HepG2 (cell line): ENCODE data around the gene DGAT2L6. TPM values are rescaled to one million over a fixed set of nuclear protein-coding genes. Genes with fewer than 3 reads are reported as not detected.
A peak's percentile ranks its signal among the peaks of the same experiment; 100 is the strongest.

Source experiments
- BORCS8-MEF2B ChIP-seq: sonication (generic); formaldehyde crosslinking; IDR thresholded peaks from 2 replicates; pipeline ENCODE4 v1.8.0; 2022; ENCODE audit warnings: mild to moderate bottlenecking, missing genetic modification reagents
- DRAP1 ChIP-seq: IDR thresholded peaks from 2 replicates; pipeline ENCODE4 v1.6.1; 2016; ENCODE audit warnings: missing genetic modification reagents, missing compliant biosample characterization
- GLI4 ChIP-seq: sonication (generic); formaldehyde crosslinking; IDR thresholded peaks from 2 replicates; pipeline ENCODE4 v1.5.1; 2020; ENCODE audit warnings: missing genetic modification reagents, mild to moderate bottlenecking, moderate library complexity, borderline replicate concordance
- HNRNPH1 ChIP-seq: fragments of 200-400 bp; formaldehyde crosslinking; optimal IDR thresholded peaks from 2 replicates; pipeline ENCODE3; 2017; ENCODE audit warnings: mild to moderate bottlenecking, low read depth, low read length
- MLLT10 ChIP-seq: sonication (generic); formaldehyde crosslinking; IDR thresholded peaks from 2 replicates; pipeline ENCODE4 v1.4.0; 2020; ENCODE audit warnings: missing genetic modification reagents
- NAIF1 ChIP-seq: sonication (generic); formaldehyde crosslinking; IDR thresholded peaks from 2 replicates; pipeline ENCODE4 v1.5.0; 2020; ENCODE audit warnings: mild to moderate bottlenecking, missing genetic modification reagents, borderline replicate concordance
- NFRKB ChIP-seq: fragments of 450-650 bp; IDR thresholded peaks from 2 replicates; pipeline ENCODE4 v1.6.1; 2017
- RFX1 ChIP-seq: fragments of 450-650 bp; IDR thresholded peaks from 2 replicates; pipeline ENCODE4 v1.6.1; 2017
- SNAPC5 ChIP-seq: sonication (generic); formaldehyde crosslinking; IDR thresholded peaks from 2 replicates; pipeline ENCODE4 v1.8.1; 2023; ENCODE audit warnings: mild to moderate bottlenecking, missing genetic modification reagents, borderline replicate concordance
- TAF15 ChIP-seq: fragments of 200-400 bp; formaldehyde crosslinking; IDR thresholded peaks from one replicate; pipeline ENCODE4 v1.6.1; 2018; ENCODE audit warnings: mild to moderate bottlenecking, low read depth, low read length; ENCODE audit not compliant: poor library complexity, severe bottlenecking
- XRCC5 ChIP-seq: fragments of 200-400 bp; formaldehyde crosslinking; optimal IDR thresholded peaks from 2 replicates; pipeline ENCODE3; 2017; ENCODE audit warnings: mild to moderate bottlenecking, low read length
- YEATS2 ChIP-seq: sonication (generic); formaldehyde crosslinking; IDR thresholded peaks from 2 replicates; pipeline ENCODE4 v1.4.0; 2020; ENCODE audit warnings: missing genetic modification reagents, borderline replicate concordance
- ZBTB20 ChIP-seq: sonication (generic); formaldehyde crosslinking; IDR thresholded peaks from 2 replicates; pipeline ENCODE4 v1.8.1; 2023; ENCODE audit warnings: missing genetic modification reagents, low read depth, mild to moderate bottlenecking, borderline replicate concordance
- ZBTB25 ChIP-seq: IDR thresholded peaks from 2 replicates; pipeline ENCODE4 v1.6.1; 2018; ENCODE audit warnings: missing genetic modification reagents
- ZBTB38 ChIP-seq: sonication (generic); formaldehyde crosslinking; IDR thresholded peaks from 2 replicates; pipeline ENCODE4 v1.5.1; 2020; ENCODE audit warnings: mild to moderate bottlenecking, missing genetic modification reagents
- ZC3H4 ChIP-seq: sonication (generic); formaldehyde crosslinking; IDR thresholded peaks from 2 replicates; pipeline ENCODE4 v1.4.0; 2020; ENCODE audit warnings: missing genetic modification reagents, borderline replicate concordance
- ZFYVE20 ChIP-seq: sonication (generic); formaldehyde crosslinking; IDR thresholded peaks from 2 replicates; pipeline ENCODE4 v1.8.0; 2023; ENCODE audit warnings: low read depth, mild to moderate bottlenecking, moderate library complexity, missing genetic modification reagents, borderline replicate concordance
- ZNF10 ChIP-seq: sonication (generic); formaldehyde crosslinking; IDR thresholded peaks from 2 replicates; pipeline ENCODE4 v1.4.0; 2020; ENCODE audit warnings: mild to moderate bottlenecking, low read depth, missing genetic modification reagents, borderline replicate concordance
- ZNF292 ChIP-seq: sonication (generic); formaldehyde crosslinking; IDR thresholded peaks from 2 replicates; pipeline ENCODE4 v1.8.1; 2022; ENCODE audit warnings: mild to moderate bottlenecking, low read depth, missing genetic modification reagents, borderline replicate concordance
- ZNF83 ChIP-seq: sonication (generic); formaldehyde crosslinking; IDR thresholded peaks from 2 replicates; pipeline ENCODE4 v1.4.0; 2020; ENCODE audit warnings: missing genetic modification reagents, mild to moderate bottlenecking, borderline replicate concordance
- ZSCAN30 ChIP-seq: sonication (generic); formaldehyde crosslinking; IDR thresholded peaks from 2 replicates; pipeline ENCODE4 v1.5.0; 2020; ENCODE audit warnings: mild to moderate bottlenecking, missing genetic modification reagents
- polyA plus RNA-seq, 8 experiments: library from polyadenylated mRNA; depleted of rRNA in 3 of 8; stranded (reverse) in 7 of 8; unstranded in 1 of 8; fragments of >200 nt; fragmentation: Illumina TruSeq in 4 of 8; extraction: Trizol in 4 of 8; gene quantifications; 2 replicates each; pipeline versions ENCODE4 v1.2.1 to v1.2.3, GENCODE V29; 2011 to 2016; ENCODE audit warnings: low read depth in 4 of 8, missing spikeins in 1 of 8, mixed read lengths in 1 of 8; ENCODE audit not compliant: insufficient read depth in 1 of 8
- total RNA-seq, 5 experiments: library from RNA; depleted of rRNA; stranded (reverse); fragments of >200 nt; fragmentation: Illumina TruSeq; extraction: Trizol; gene quantifications; 2 replicates each; pipeline ENCODE4 v1.2.3, GENCODE V29; 2016; ENCODE audit warnings: low read depth in 1 of 5
- TF ChIP-seq, protein P1 (sequence below): sonication (generic); formaldehyde crosslinking; IDR thresholded peaks from 2 replicates; pipeline ENCODE4 v1.5.1; 2020; ENCODE audit warnings: mild to moderate bottlenecking, missing genetic modification reagents
- TF ChIP-seq, protein P2 (sequence below): sonication (generic); formaldehyde crosslinking; IDR thresholded peaks from 2 replicates; pipeline ENCODE4 v1.4.0; 2020; ENCODE audit warnings: mild to moderate bottlenecking, missing genetic modification reagents

DGAT2L6 gene
- total and polyA plus RNA-seq, 2 of the 13 experiments (the other 11 are each of a cell fraction or from before 2014, with no cell fraction given) = not detected

GRCh38 chrX:70133303-70134115 lies 43.8 kb upstream of the DGAT2L6 start, which contains the start of gene IGBP1 (continued):
- TF ChIP-seq, protein P1, sequence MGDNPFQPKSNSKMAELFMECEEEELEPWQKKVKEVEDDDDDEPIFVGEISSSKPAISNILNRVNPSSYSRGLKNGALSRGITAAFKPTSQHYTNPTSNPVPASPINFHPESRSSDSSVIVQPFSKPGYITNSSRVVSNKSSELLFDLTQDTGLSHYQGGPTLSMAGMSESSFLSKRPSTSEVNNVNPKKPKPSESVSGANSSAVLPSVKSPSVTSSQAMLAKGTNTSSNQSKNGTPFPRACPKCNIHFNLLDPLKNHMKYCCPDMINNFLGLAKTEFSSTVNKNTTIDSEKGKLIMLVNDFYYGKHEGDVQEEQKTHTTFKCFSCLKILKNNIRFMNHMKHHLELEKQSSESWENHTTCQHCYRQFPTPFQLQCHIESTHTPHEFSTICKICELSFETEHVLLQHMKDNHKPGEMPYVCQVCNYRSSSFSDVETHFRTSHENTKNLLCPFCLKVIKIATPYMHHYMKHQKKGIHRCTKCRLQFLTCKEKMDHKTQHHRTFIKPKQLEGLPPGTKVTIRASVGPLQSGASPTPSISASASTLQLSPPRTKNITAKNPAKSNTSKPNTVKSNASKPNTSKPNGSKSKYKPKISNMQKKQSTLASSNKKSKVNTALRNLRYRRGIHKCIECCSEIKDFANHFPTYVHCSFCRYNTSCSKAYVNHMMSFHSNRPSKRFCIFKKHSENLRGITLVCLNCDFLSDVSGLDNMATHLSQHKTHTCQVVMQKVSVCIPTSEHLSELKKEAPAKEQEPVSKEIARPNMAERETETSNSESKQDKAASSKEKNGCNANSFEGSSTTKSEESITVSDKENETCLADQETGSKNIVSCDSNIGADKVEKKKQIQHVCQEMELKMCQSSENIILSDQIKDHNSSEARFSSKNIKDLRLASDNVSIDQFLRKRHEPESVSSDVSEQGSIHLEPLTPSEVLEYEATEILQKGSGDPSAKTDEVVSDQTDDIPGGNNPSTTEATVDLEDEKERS (CRISPR knock-in tag) = no peak
- TF ChIP-seq ZC3H4 (CRISPR knock-in tag) (no peak), ZNF10 (CRISPR knock-in tag) (no peak), ZNF83 (CRISPR knock-in tag) (no peak), TAF15 (no peak), ZSCAN30 (CRISPR knock-in tag) (no peak), ZFYVE20 (CRISPR knock-in tag) (no peak), GLI4 (CRISPR knock-in tag) (no peak), NAIF1 (CRISPR knock-in tag) (no peak), ZBTB25 (no peak), XRCC5 (peak; percentile 44), SNAPC5 (CRISPR knock-in tag) (no peak), ZNF292 (CRISPR knock-in tag) (no peak), NFRKB (no peak), MLLT10 (CRISPR knock-in tag) (no peak), BORCS8-MEF2B (CRISPR knock-in tag) (no peak), ZBTB38 (CRISPR knock-in tag) (no peak), RFX1 (peak; percentile 73), DRAP1 (CRISPR knock-in tag) (peak; percentile 13; the same call in 1 of the 2 replicates), YEATS2 (no peak; the same call in 1 of the 2 replicates), ZBTB20 (no peak), HNRNPH1 (no peak)
- TF ChIP-seq, protein P2, sequence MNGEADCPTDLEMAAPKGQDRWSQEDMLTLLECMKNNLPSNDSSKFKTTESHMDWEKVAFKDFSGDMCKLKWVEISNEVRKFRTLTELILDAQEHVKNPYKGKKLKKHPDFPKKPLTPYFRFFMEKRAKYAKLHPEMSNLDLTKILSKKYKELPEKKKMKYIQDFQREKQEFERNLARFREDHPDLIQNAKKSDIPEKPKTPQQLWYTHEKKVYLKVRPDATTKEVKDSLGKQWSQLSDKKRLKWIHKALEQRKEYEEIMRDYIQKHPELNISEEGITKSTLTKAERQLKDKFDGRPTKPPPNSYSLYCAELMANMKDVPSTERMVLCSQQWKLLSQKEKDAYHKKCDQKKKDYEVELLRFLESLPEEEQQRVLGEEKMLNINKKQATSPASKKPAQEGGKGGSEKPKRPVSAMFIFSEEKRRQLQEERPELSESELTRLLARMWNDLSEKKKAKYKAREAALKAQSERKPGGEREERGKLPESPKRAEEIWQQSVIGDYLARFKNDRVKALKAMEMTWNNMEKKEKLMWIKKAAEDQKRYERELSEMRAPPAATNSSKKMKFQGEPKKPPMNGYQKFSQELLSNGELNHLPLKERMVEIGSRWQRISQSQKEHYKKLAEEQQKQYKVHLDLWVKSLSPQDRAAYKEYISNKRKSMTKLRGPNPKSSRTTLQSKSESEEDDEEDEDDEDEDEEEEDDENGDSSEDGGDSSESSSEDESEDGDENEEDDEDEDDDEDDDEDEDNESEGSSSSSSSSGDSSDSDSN (CRISPR knock-in tag) = 0 out of 2 replicates have a peak, but pooled peaks have one; percentile 26
